Measurements from ENCODE around the gene SH3RF3. TPM values are rescaled to one million over a fixed set of nuclear protein-coding genes. Genes with fewer than 3 reads are reported as not detected.

SH3RF3 gene
- total RNA-seq, 1 experiment from 2014 or later: 4.9 TPM

GRCh38 chr2:109128048-109128615 is 873 bp upstream of the SH3RF3 start:
- peak; percentile 93 for TF ChIP-seq CTCF (IDR thresholded peaks at IDR 0.05)
- no peak for TF ChIP-seq POLR2AphosphoS5 (IDR thresholded peaks at IDR 0.05; ENCODE audit: low read depth, low read length)
- peak in 1 of 2 experiments; percentile 17; a peak in 1 of 4 replicates for TF ChIP-seq REST (IDR thresholded peaks at IDR 0.05; ENCODE audit: insufficient read depth in 1 of 2, low read depth in 2 of 2, low read length in 1 of 2)
- ChIA-PET POLR2A (no interaction called here), CTCF (interaction anchor here (0.5 to 0.7 kb wide), 3 partner anchors 367 to 532 kb away, joined by 3 to 5 read pairs (median 4); no protein-coding TSS in a partner anchor)
- ATAC-seq (peak; percentile 83), DNase-seq (ENCODE audit: low read depth, low spot score) (peak; percentile 18)
- peaks cover 2% of the 10 kb centered on the region for H3K27me3 ChIP-seq (ENCODE audit: control insufficient read depth, insufficient read depth, low read length)
- H3K4me1 ChIP-seq (ENCODE audit: control insufficient read depth, insufficient read depth, low read length): peaks cover 20% of the 10 kb centered on the region
- in situ Hi-C loops (cut with HindIII; ENCODE audit: low pct_unique_long_range_greater_than_20kb, low sequenced_read_pairs) (no loop called here), intact Hi-C loops (cut with micrococcal nuclease; ENCODE audit: unreplicated experiment) (no loop called here)
- peak overlapping the region; percentile 57 to 61 for H3K4me3 ChIP-seq (ENCODE audit: low read depth in 2 of 2, low read length in 2 of 2)
- H3K36me3 ChIP-seq (ENCODE audit: control insufficient read depth, insufficient read depth, low read length): no peaks in the 10 kb centered on the region
- peak overlapping the region; percentile 34; the same call in 1 of the 2 replicates for H3K27ac ChIP-seq (ENCODE audit: low read length)
- H3K9me3 ChIP-seq (ENCODE audit: control insufficient read depth, insufficient read depth, low read depth, low read length): no peaks in the 10 kb centered on the region
- no TSS peak for BruUV-seq (replicated peaks)

DNA sequence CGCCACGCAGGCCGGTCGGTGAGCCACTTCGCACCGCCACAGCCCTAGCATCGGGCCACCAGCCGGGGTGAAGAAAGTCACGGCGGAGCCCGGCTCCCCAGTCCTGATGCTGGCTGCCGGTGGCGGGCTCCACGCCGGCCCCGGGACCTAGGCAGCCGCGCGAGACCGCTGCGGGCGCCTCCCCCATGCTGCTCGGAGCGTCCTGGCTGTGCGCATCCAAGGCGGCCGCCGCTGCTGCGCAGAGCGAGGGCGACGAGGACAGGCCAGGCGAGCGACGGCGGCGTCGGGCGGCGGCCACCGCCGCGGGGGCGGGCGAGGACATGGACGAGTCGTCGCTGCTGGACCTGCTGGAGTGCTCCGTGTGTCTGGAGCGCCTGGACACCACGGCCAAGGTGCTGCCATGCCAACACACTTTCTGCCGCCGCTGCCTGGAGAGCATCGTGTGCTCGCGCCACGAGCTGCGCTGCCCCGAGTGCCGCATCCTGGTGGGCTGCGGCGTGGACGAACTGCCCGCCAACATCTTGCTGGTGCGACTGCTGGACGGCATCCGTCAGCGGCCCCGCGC is 433 bp downstream of the SH3RF3 start:
- DNase-seq (ENCODE audit: low read depth, low spot score): no peak
- no peaks in the 10 kb centered on the region for H3K9me3 ChIP-seq (ENCODE audit: control insufficient read depth, insufficient read depth, low read depth, low read length)
- BruUV-seq (replicated peaks): no TSS peak
- peaks cover 2% of the 10 kb centered on the region for H3K27me3 ChIP-seq (ENCODE audit: control insufficient read depth, insufficient read depth, low read length)
- H3K4me1 ChIP-seq (ENCODE audit: control insufficient read depth, insufficient read depth, low read length): peaks cover 21% of the 10 kb centered on the region
- ChIA-PET POLR2A (no interaction called here), CTCF (no interaction called here)
- H3K4me3 ChIP-seq (ENCODE audit: low read depth in 2 of 2, low read length in 2 of 2): peak overlapping the region; percentile 57 to 61
- in situ Hi-C loops (cut with HindIII; ENCODE audit: low pct_unique_long_range_greater_than_20kb, low sequenced_read_pairs) (no loop called here), intact Hi-C loops (cut with micrococcal nuclease; ENCODE audit: unreplicated experiment) (no loop called here)
- no peak overlapping the region for H3K27ac ChIP-seq (ENCODE audit: low read length)
- TF ChIP-seq POLR2AphosphoS5 (IDR thresholded peaks at IDR 0.05; ENCODE audit: low read depth, low read length): no peak
- TF ChIP-seq REST (IDR thresholded peaks at IDR 0.05; ENCODE audit: insufficient read depth in 1 of 2, low read depth in 2 of 2, low read length in 1 of 2): no peak
- TF ChIP-seq SIN3A (IDR thresholded peaks at IDR 0.05; ENCODE audit: borderline replicate concordance, insufficient read depth, low read depth, low read length): no peak
- no peak for TF ChIP-seq CTCF (IDR thresholded peaks at IDR 0.05)
- TF ChIP-seq TCF7L2 (IDR thresholded peaks at IDR 0.05; ENCODE audit: low read depth, low read length): no peak
- H3K36me3 ChIP-seq (ENCODE audit: control insufficient read depth, insufficient read depth, low read length): no peaks in the 10 kb centered on the region
- peak; percentile 55 for ATAC-seq

All from Panc1 (cell line).